ENCODE results near the gene PLS1. TPM values are rescaled to one million over a fixed set of nuclear protein-coding genes. Genes with fewer than 3 reads are reported as not detected.

PLS1 gene
- total and polyA plus RNA-seq, 9 donors, result 0.27 to 5.0 (median 0.57) TPM

- no peak overlapping the region for H3K27ac ChIP-seq (ENCODE audit: low read length)
- no peak overlapping the region for H3K4me3 ChIP-seq (ENCODE audit: low read length)
- H3K9me3 ChIP-seq (replicated peaks; ENCODE audit: control insufficient read depth, low read depth, low read length), result no peaks in the 10 kb centered on the region
- DNase-seq, result no peak
- H3K27me3 ChIP-seq (ENCODE audit: control insufficient read depth, insufficient read depth, low read length), result no peaks in the 10 kb centered on the region
- no peaks in the 10 kb centered on the region for H3K36me3 ChIP-seq (ENCODE audit: control insufficient read depth, insufficient read depth, low read length)
- no peaks in the 10 kb centered on the region for H3K4me1 ChIP-seq (ENCODE audit: control insufficient read depth, insufficient read depth, low read length)
Measured at GRCh38 chr3:142636050-142636449, 39.9 kb downstream of the PLS1 start.

- H3K36me3 ChIP-seq (ENCODE audit: control insufficient read depth, insufficient read depth, low read length), result no peaks in the 10 kb centered on the region
- no peak overlapping the region for H3K27ac ChIP-seq (ENCODE audit: low read length)
- no peaks in the 10 kb centered on the region for H3K4me1 ChIP-seq (ENCODE audit: control insufficient read depth, insufficient read depth, low read length)
- no peaks in the 10 kb centered on the region for H3K27me3 ChIP-seq (ENCODE audit: control insufficient read depth, insufficient read depth, low read length)
- H3K4me3 ChIP-seq (ENCODE audit: low read length), result no peak overlapping the region
- no peaks in the 10 kb centered on the region for H3K9me3 ChIP-seq (replicated peaks; ENCODE audit: control insufficient read depth, low read depth, low read length)
- no CpG with 5 or more reads among the region's 6 CpGs for WGBS (ENCODE audit: insufficient coverage)
- no peak for DNase-seq
Measured at GRCh38 chr3:142636664-142637063, 40.5 kb downstream of the PLS1 start.

GRCh38 chr3:142638291-142638690 lies 42.1 kb downstream of the PLS1 start:
- Histone ChIP-seq H3K27ac (ENCODE audit: low read length) (no peak overlapping the region), H3K4me3 (ENCODE audit: low read length) (no peak overlapping the region), H3K27me3 (ENCODE audit: control insufficient read depth, insufficient read depth, low read length) (no peaks in the 10 kb centered on the region), H3K36me3 (ENCODE audit: control insufficient read depth, insufficient read depth, low read length) (no peaks in the 10 kb centered on the region), H3K4me1 (ENCODE audit: control insufficient read depth, insufficient read depth, low read length) (no peaks in the 10 kb centered on the region), H3K9me3 (replicated peaks; ENCODE audit: control insufficient read depth, low read depth, low read length) (no peaks in the 10 kb centered on the region)
- 46% methylated on average over 1 of the region's 2 CpGs for WGBS (ENCODE audit: insufficient coverage)
- DNase-seq, result no peak

- H3K27me3 ChIP-seq (ENCODE audit: control insufficient read depth, insufficient read depth, low read length), result no peaks in the 10 kb centered on the region
- DNase-seq, result no peak
- no peak overlapping the region for H3K27ac ChIP-seq (ENCODE audit: low read length)
- no peaks in the 10 kb centered on the region for H3K36me3 ChIP-seq (ENCODE audit: control insufficient read depth, insufficient read depth, low read length)
- H3K4me3 ChIP-seq (ENCODE audit: low read length), result no peak overlapping the region
- WGBS (ENCODE audit: insufficient coverage), result 94% methylated on average over 2 of the region's 3 CpGs
- no peaks in the 10 kb centered on the region for H3K9me3 ChIP-seq (replicated peaks; ENCODE audit: control insufficient read depth, low read depth, low read length)
- H3K4me1 ChIP-seq (ENCODE audit: control insufficient read depth, insufficient read depth, low read length), result no peaks in the 10 kb centered on the region
Measured at GRCh38 chr3:142641504-142641903, 45.3 kb downstream of the PLS1 start.

GRCh38 chr3:142642956-142643355 lies 46.8 kb downstream of the PLS1 start:
- H3K27ac ChIP-seq (ENCODE audit: low read length), result no peak overlapping the region
- no peaks in the 10 kb centered on the region for H3K36me3 ChIP-seq (ENCODE audit: control insufficient read depth, insufficient read depth, low read length)
- no peaks in the 10 kb centered on the region for H3K4me1 ChIP-seq (ENCODE audit: control insufficient read depth, insufficient read depth, low read length)
- H3K9me3 ChIP-seq (replicated peaks; ENCODE audit: control insufficient read depth, low read depth, low read length), result no peaks in the 10 kb centered on the region
- H3K27me3 ChIP-seq (ENCODE audit: control insufficient read depth, insufficient read depth, low read length), result no peaks in the 10 kb centered on the region
- no peak overlapping the region for H3K4me3 ChIP-seq (ENCODE audit: low read length)
- DNase-seq, result no peak

GRCh38 chr3:142644502-142644901 lies 48.3 kb downstream of the PLS1 start:
- WGBS (ENCODE audit: insufficient coverage), result no CpG with 5 or more reads among the region's 6 CpGs

GRCh38 chr3:142645236-142645793 lies 49.1 kb downstream of the PLS1 start:
- H3K4me1 ChIP-seq (ENCODE audit: control insufficient read depth, insufficient read depth, low read length), result no peaks in the 10 kb centered on the region
- WGBS (ENCODE audit: insufficient coverage), result 43% methylated on average over 2 of the region's 2 CpGs
- no peaks in the 10 kb centered on the region for H3K36me3 ChIP-seq (ENCODE audit: control insufficient read depth, insufficient read depth, low read length)
- no peak overlapping the region for H3K4me3 ChIP-seq (ENCODE audit: low read length)
- H3K9me3 ChIP-seq (replicated peaks; ENCODE audit: control insufficient read depth, low read depth, low read length), result no peaks in the 10 kb centered on the region
- H3K27me3 ChIP-seq (ENCODE audit: control insufficient read depth, insufficient read depth, low read length), result no peaks in the 10 kb centered on the region
- no peak overlapping the region for H3K27ac ChIP-seq (ENCODE audit: low read length)
- DNase-seq, result no peak

More at GRCh38 chr3:142644502-142644901, 48.3 kb downstream of the PLS1 start:
- no peak overlapping the region for H3K4me3 ChIP-seq (ENCODE audit: low read length)
- no peaks in the 10 kb centered on the region for H3K36me3 ChIP-seq (ENCODE audit: control insufficient read depth, insufficient read depth, low read length)
- H3K27ac ChIP-seq (ENCODE audit: low read length), result no peak overlapping the region
- H3K4me1 ChIP-seq (ENCODE audit: control insufficient read depth, insufficient read depth, low read length), result no peaks in the 10 kb centered on the region
- no peak for DNase-seq
- no peaks in the 10 kb centered on the region for H3K9me3 ChIP-seq (replicated peaks; ENCODE audit: control insufficient read depth, low read depth, low read length)
- H3K27me3 ChIP-seq (ENCODE audit: control insufficient read depth, insufficient read depth, low read length), result no peaks in the 10 kb centered on the region

GRCh38 chr3:142646020-142646785 lies 50.0 kb downstream of the PLS1 start:
- Histone ChIP-seq H3K27me3 (ENCODE audit: control insufficient read depth, insufficient read depth, low read length) (no peaks in the 10 kb centered on the region), H3K4me3 (ENCODE audit: low read length) (no peak overlapping the region), H3K27ac (ENCODE audit: low read length) (no peak overlapping the region), H3K4me1 (ENCODE audit: control insufficient read depth, insufficient read depth, low read length) (no peaks in the 10 kb centered on the region), H3K9me3 (replicated peaks; ENCODE audit: control insufficient read depth, low read depth, low read length) (no peaks in the 10 kb centered on the region), H3K36me3 (ENCODE audit: control insufficient read depth, insufficient read depth, low read length) (no peaks in the 10 kb centered on the region)
- 100% methylated on average over 2 of the region's 5 CpGs for WGBS (ENCODE audit: insufficient coverage)
- DNase-seq, result no peak

GRCh38 chr3:142647856-142648255 lies 51.7 kb downstream of the PLS1 start:
- Histone ChIP-seq H3K9me3 (replicated peaks; ENCODE audit: control insufficient read depth, low read depth, low read length) (no peaks in the 10 kb centered on the region), H3K4me3 (ENCODE audit: low read length) (no peak overlapping the region), H3K4me1 (ENCODE audit: control insufficient read depth, insufficient read depth, low read length) (no peaks in the 10 kb centered on the region), H3K36me3 (ENCODE audit: control insufficient read depth, insufficient read depth, low read length) (no peaks in the 10 kb centered on the region), H3K27me3 (ENCODE audit: control insufficient read depth, insufficient read depth, low read length) (no peaks in the 10 kb centered on the region), H3K27ac (ENCODE audit: low read length) (no peak overlapping the region)
- no peak for DNase-seq
- WGBS (ENCODE audit: insufficient coverage), result 30% methylated on average over 1 of the region's 1 CpG

GRCh38 chr3:142648950-142649349 lies 52.8 kb downstream of the PLS1 start:
- H3K4me3 ChIP-seq (ENCODE audit: low read length), result no peak overlapping the region

More at GRCh38 chr3:142648950-142649349, 52.8 kb downstream of the PLS1 start:
- no peak for DNase-seq
- Histone ChIP-seq H3K4me1 (ENCODE audit: control insufficient read depth, insufficient read depth, low read length) (no peaks in the 10 kb centered on the region), H3K36me3 (ENCODE audit: control insufficient read depth, insufficient read depth, low read length) (no peaks in the 10 kb centered on the region), H3K27ac (ENCODE audit: low read length) (no peak overlapping the region), H3K9me3 (replicated peaks; ENCODE audit: control insufficient read depth, low read depth, low read length) (no peaks in the 10 kb centered on the region), H3K27me3 (ENCODE audit: control insufficient read depth, insufficient read depth, low read length) (no peaks in the 10 kb centered on the region)
- WGBS (ENCODE audit: insufficient coverage), result 86% methylated on average over 2 of the region's 3 CpGs

All from muscle of leg (tissue), 11 donors.